A673 (cell line): Measurements from ENCODE around the gene SCML2.

Source experiments
- EZH2 ChIP-seq: fragments of 200-600 bp; sonication (generic); IDR thresholded peaks from 2 replicates; pipeline ENCODE4 v1.6.1; 2017; ENCODE audit warnings: borderline replicate concordance, low read depth, mild to moderate bottlenecking, mixed read lengths, antibody characterized with exemption, low read length; ENCODE audit not compliant: poor library complexity, severe bottlenecking
- TF ChIP-seq, protein P1 (sequence below): fragments of 300-800, 200-600 bp; sonication (generic); conservative IDR thresholded peaks from 2 replicates; pipeline ENCODE4 v1.5.1; 2017; ENCODE audit warnings: low read depth, mild to moderate bottlenecking, antibody characterized with exemption, low read length, moderate library complexity, mixed read lengths

DNA sequence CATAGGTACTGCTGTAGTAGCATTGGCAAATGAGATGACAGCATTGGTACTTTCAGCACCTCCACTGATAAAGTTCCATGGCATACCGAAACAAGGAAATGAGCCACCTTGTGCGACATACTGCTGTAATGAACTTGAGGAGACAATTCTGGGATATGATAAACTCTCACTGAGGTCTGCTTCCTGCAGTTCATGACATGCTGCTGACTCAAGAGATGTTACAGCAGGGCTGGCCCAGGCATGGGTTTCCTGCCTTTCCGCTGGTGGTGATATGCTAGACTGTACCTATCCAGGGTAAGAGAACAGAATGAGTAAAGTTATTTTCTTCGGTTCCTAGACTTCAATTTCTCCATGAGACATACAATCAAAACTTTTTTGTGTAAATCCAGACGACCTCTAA lies 150.9 kb downstream of the SCML2 start:
- TF ChIP-seq, protein P1, sequence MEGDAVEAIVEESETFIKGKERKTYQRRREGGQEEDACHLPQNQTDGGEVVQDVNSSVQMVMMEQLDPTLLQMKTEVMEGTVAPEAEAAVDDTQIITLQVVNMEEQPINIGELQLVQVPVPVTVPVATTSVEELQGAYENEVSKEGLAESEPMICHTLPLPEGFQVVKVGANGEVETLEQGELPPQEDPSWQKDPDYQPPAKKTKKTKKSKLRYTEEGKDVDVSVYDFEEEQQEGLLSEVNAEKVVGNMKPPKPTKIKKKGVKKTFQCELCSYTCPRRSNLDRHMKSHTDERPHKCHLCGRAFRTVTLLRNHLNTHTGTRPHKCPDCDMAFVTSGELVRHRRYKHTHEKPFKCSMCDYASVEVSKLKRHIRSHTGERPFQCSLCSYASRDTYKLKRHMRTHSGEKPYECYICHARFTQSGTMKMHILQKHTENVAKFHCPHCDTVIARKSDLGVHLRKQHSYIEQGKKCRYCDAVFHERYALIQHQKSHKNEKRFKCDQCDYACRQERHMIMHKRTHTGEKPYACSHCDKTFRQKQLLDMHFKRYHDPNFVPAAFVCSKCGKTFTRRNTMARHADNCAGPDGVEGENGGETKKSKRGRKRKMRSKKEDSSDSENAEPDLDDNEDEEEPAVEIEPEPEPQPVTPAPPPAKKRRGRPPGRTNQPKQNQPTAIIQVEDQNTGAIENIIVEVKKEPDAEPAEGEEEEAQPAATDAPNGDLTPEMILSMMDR: no peak
- TF ChIP-seq EZH2: no peak
